Stimulated activated CD8-positive, alpha-beta memory T cell treated with anti-CD3 and anti-CD28 coated beads, Interleukin-15, amount 100 ng/mL, for 1 hour (primary cell): ENCODE data around the gene ZNF428.
"Not testable (repeated sequence)": the region's sequence is repeated elsewhere in the genome, so short reads cannot be mapped to it uniquely, and the experiment has no call there.

Experiments
- DNase-seq: peaks from one replicate; pipeline ENCODE4 v3.0.0-alpha.2; 2020; ENCODE audit warnings: low read depth

ZNF428 gene

GRCh38 chr19:43639519-43640423 is 20.3 kb upstream of the ZNF428 start, which contains the start of gene CADM4:
CADM4 (minus strand) TSS chr19:43639850; CDS start chr19:43639790, 60 bp downstream.
- no peak for DNase-seq

GRCh38 chr19:43638995-43639518 is 19.6 kb upstream of the ZNF428 start:
- no peak for DNase-seq

- DNase-seq: no peak
Measured at GRCh38 chr19:43638214-43638994, 19.0 kb upstream of the ZNF428 start.

- no peak for DNase-seq
Measured at GRCh38 chr19:43636121-43636683, 16.8 kb upstream of the ZNF428 start.

- not testable (repeated sequence) for DNase-seq
Measured at GRCh38 chr19:43635561-43635940, 16.1 kb upstream of the ZNF428 start.

- no peak for DNase-seq
Measured at GRCh38 chr19:43634872-43635560, 15.6 kb upstream of the ZNF428 start.

GRCh38 chr19:43634506-43634871 is 15.1 kb upstream of the ZNF428 start:
- DNase-seq: no peak

- DNase-seq: no peak
Measured at GRCh38 chr19:43634068-43634467, 14.6 kb upstream of the ZNF428 start.

GRCh38 chr19:43633520-43633919 is 14.1 kb upstream of the ZNF428 start:
- no peak for DNase-seq

GRCh38 chr19:43631491-43631890 is 12.1 kb upstream of the ZNF428 start:
- no peak for DNase-seq

- DNase-seq: no peak
Measured at GRCh38 chr19:43628646-43629326, 9.4 kb upstream of the ZNF428 start.

GRCh38 chr19:43626838-43627237 is 7.4 kb upstream of the ZNF428 start:
- no peak for DNase-seq

- DNase-seq: no peak
Measured at GRCh38 chr19:43625918-43626579, 6.6 kb upstream of the ZNF428 start.

GRCh38 chr19:43624933-43625332 is 5.5 kb upstream of the ZNF428 start:
- DNase-seq: peak; percentile 65

- DNase-seq: no peak
Measured at GRCh38 chr19:43623889-43624670, 4.7 kb upstream of the ZNF428 start.

- no peak for DNase-seq
Measured at GRCh38 chr19:43622956-43623355, 3.5 kb upstream of the ZNF428 start.

- no peak for DNase-seq
Measured at GRCh38 chr19:43622070-43622469, 2.6 kb upstream of the ZNF428 start.

GRCh38 chr19:43620061-43621001 is 902 bp upstream of the ZNF428 start:
- DNase-seq: peak; percentile 72

GRCh38 chr19:43618921-43619261 is 538 bp downstream of the ZNF428 start:
- no peak for DNase-seq
